GM12801 (cell line): ENCODE measurements around the gene IL18.

Experiments
- TF ChIP-seq, protein P1 (sequence below): IDR thresholded peaks from one replicate; pipeline ENCODE4 v1.5.1; 2011; ENCODE audit warnings: control low read depth; ENCODE audit not compliant: insufficient read length; ENCODE audit errors: extremely low read depth

The IL18 gene

DNA sequence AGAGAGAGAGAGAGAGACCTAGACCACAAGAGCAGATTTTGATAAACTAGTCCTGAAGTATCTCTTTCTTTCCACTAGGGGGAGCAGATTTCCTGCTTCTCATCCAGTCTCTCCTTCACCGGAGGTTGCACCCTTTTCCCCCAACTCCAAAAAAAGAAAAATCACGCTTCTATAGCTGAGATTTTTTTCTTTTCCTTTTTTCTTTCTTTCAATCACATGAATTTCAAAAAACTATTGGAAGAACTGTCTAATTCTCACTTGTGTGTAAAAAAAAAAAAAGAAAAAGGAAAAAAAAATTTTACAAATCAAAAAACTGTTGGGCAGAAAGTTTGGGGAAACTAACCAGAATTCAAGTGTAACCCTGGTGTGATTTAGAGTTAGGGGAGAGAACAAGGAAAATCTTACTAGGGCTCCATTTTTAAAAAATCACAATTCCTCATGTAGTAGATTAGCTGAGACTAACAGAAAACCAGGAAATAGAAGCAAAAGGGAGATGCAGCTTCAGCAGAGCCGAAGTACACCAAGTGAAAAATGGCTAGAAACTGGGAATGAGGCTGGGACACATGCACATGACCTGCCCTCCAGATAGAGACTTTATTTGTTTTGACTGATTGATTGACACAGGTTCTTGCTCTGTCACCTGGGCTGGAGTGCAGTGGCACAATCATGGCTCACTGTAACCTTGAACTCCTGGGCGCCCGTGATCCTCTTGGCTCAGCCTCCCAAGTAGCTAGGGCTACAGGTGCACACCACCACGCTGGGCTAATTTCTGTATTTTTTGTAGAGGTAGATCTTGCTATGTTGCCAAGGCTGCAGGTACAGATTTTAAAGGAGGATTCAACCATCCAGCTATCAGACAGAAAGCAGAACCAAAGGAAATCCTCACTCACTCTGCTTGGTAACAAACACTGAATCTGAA, 50.1 kb downstream of the IL18 start:
- TF ChIP-seq, protein P1, sequence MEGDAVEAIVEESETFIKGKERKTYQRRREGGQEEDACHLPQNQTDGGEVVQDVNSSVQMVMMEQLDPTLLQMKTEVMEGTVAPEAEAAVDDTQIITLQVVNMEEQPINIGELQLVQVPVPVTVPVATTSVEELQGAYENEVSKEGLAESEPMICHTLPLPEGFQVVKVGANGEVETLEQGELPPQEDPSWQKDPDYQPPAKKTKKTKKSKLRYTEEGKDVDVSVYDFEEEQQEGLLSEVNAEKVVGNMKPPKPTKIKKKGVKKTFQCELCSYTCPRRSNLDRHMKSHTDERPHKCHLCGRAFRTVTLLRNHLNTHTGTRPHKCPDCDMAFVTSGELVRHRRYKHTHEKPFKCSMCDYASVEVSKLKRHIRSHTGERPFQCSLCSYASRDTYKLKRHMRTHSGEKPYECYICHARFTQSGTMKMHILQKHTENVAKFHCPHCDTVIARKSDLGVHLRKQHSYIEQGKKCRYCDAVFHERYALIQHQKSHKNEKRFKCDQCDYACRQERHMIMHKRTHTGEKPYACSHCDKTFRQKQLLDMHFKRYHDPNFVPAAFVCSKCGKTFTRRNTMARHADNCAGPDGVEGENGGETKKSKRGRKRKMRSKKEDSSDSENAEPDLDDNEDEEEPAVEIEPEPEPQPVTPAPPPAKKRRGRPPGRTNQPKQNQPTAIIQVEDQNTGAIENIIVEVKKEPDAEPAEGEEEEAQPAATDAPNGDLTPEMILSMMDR = no peak

DNA sequence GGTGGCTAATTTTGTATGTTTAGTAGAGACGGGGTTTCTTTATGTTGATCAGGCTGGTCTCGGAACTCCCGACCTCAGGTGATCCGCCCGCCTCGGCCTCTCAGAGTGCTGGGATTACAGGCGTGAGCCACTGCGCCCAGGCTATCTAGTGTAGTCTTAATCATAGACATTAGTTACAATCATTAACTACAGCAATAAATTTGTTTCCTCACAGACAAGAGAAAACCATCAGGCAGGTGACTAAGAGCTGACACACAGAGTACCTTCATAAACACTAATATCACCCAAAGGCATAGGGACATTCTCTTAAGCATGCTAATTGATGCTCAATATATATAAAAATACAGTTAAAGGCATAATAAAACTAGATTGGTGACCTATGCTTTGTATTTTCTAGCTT, 57.8 kb downstream of the IL18 start:
- TF ChIP-seq, protein P1 = no peak

DNA sequence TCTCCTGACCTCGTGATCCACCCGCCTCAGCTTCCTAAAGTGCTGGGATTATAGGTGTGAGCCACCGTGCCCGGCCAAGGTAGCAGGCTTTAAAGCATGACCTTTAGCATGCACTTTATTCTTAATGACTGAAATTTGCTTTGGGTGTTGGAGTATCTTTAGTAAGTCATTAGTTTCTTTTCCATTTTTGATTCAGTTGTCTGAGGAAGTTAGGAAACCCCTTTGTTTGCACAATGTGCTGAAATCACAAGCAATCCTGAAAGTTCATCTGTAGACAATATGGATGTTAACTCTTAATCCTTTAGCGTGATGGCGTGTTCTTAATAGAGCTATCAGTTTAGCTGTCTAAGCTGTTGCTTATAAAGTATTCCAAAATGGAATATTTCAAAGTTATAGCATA, 60.4 kb downstream of the IL18 start:
- TF ChIP-seq, protein P1 = no peak

DNA sequence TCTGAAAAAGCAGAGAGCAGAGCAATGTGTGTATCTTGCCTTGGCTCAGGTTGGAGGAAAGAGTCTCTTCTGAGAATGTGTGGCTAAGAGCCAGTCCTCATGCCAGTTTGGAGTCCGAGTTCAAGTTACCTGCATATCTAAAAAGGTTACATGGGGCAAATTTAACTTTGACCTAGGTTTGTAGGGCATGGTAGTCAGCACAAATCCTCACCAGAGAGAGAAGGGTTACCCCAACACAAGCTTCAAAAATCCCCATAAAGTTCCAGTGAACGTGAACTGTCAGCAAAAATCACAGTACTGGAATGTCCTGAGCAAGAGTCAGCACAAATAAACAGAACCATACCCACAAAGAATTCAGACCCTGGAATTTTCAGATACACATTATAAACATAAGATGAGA, 63.4 kb downstream of the IL18 start:
- TF ChIP-seq, protein P1 = no peak

DNA sequence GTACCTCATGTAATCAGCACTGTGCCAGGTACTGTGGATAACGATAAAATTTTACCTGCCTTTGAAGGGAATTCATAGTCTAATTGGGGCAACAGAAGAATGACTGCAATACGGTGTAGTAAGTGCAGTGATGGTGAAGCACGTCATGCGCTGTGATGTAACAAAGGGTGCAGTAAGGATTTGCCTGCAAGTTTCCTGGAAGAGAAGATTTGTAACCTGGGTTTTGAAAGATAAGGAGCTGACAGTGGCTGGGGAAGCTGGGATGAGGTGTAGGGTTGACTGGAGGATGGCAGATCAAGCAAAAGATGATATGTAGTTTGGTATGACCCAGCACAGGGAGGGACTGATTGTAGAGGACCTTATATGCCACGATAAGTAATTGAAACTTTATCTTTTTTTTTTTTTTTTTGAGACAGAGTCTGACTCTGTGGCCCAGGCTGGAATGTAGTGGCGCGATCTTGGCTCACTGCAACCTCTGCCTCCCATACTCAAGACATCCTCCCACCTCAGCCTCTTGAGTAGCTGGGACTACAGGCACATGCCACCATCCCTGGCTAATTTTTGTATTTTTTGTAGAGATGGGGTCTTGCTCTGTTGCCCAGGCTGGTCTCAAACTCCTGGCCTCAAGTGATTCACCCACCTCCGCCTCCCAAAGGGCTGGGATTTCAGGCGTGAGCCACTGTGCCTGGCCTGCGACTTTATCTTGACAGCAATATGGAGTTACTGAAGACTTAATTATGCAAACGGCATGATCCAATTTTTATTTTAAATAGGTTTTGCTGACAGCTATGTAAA, 66.0 kb downstream of the IL18 start:
- TF ChIP-seq, protein P1 = no peak

DNA sequence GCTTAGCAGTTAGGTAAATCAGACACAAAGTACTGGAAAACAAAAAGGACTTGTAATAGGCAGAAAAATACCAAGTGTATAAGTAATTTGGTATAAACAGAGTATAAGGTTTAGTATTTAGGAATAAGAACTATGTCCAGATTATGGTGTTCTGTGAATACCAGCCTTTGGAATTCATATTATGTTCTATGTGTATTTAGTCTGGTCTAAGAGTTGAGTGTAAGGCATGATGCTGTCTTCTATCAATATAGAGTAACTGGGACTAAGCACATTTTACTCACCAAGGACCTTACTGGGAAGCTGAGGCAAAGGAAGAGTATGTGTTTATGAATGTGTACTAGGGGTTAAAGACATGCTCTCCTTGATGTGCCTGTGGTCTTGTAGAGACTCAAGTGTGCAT, 67.7 kb downstream of the IL18 start:
- TF ChIP-seq, protein P1 = no peak
